ENCODE data around the gene ST3GAL3. TPM values are rescaled to one million over a fixed set of nuclear protein-coding genes. Genes with fewer than 3 reads are reported as not detected.

ST3GAL3 gene
- total RNA-seq, 1 donor from 2014 or later, result 13.6 TPM

DNA sequence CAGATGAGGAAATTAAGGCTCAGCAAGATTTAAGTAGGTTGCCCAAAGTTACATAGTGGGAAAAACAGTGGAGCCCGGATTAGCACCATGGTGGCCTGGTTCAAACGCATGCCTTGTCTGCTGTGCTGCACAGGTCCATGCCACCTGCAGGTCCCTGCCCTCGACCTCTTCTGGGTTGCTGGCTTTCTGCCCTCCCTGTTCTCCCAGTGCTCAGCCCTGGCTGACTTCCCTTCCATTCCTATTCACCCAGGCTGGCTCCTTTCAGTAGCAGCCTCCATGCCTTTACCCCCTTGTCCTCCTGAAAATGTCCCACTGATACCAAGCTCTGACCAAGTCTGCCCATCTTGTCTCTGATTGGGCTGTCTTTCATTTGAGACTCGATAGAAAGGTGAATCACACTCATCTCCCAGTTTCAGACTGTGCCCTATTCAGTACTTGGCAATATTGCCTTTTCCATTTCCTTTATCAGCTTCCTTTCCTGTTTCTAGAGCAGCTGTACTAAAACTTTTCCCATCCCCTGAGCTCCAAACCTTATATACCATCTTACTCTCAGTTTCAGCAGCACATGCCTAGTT lies 75.8 kb downstream of the ST3GAL3 start:
- Mint-ChIP-seq H3K4me1 (peaks cover 9% of the 10 kb centered on the region), H3K9me3 (peaks cover 16% of the 10 kb centered on the region), H3K36me3 (peaks cover 21% of the 10 kb centered on the region), H3K27me3 (ENCODE audit: insufficient read depth, low read depth) (no peaks in the 10 kb centered on the region), H3K27ac (no peak overlapping the region), H3K4me3 (no peak overlapping the region)
- Histone ChIP-seq H2AFZ (replicated peaks) (no peak overlapping the region), H3K4me1 (peaks cover 21% of the 10 kb centered on the region), H4K20me1 (ENCODE audit: low read depth) (peaks cover 4% of the 10 kb centered on the region), H3K9ac (no peak overlapping the region), H3K79me2 (ENCODE audit: low read depth) (no peaks in the 10 kb centered on the region), H3K4me3 (no peak overlapping the region), H3F3A (ENCODE audit: low read depth) (no peaks in the 10 kb centered on the region), H3K4me2 (no peak overlapping the region), H3K36me3 (no peaks in the 10 kb centered on the region), H3K27me3 (no peaks in the 10 kb centered on the region), H3K27ac (no peak overlapping the region), H3K9me3 (ENCODE audit: low read depth) (peaks cover 4% of the 10 kb centered on the region)
- DNase-seq (ENCODE audit: low spot score), result no peak
- TF ChIP-seq, protein P1, sequence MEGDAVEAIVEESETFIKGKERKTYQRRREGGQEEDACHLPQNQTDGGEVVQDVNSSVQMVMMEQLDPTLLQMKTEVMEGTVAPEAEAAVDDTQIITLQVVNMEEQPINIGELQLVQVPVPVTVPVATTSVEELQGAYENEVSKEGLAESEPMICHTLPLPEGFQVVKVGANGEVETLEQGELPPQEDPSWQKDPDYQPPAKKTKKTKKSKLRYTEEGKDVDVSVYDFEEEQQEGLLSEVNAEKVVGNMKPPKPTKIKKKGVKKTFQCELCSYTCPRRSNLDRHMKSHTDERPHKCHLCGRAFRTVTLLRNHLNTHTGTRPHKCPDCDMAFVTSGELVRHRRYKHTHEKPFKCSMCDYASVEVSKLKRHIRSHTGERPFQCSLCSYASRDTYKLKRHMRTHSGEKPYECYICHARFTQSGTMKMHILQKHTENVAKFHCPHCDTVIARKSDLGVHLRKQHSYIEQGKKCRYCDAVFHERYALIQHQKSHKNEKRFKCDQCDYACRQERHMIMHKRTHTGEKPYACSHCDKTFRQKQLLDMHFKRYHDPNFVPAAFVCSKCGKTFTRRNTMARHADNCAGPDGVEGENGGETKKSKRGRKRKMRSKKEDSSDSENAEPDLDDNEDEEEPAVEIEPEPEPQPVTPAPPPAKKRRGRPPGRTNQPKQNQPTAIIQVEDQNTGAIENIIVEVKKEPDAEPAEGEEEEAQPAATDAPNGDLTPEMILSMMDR (IDR thresholded peaks at IDR 0.05), result no peak
- TF ChIP-seq EZH2phosphoT487 (IDR thresholded peaks at IDR 0.05), result no peak
- no peak for TF ChIP-seq EZH2 (IDR thresholded peaks at IDR 0.05)

DNA sequence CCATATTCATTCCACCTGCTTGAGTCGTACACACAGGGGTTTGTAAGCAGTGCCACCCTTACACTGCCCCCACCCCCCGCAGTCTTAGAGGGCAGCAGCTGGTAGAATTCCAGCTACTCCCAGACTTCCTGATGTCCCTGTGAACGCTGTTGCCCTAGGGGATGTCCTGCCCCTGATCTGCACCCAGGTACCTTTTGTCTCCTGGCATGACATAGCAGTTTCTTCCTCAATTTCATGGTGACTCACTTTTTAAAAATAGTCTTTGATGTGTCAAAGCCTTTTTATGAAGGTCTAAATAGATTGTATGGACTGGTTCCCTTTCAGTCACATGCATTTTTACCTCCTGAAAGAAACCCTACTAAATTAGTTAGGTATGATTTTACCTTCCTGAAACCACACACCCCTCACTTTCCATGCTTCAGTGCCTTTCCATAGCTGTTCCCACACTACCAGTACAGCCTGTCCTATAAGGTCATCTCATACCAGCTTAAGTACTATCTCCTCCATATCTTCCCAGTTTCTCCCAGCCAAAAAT lies 76.4 kb downstream of the ST3GAL3 start:
- no peaks in the 10 kb centered on the region for H3K36me3 ChIP-seq
- Mint-ChIP-seq H3K27me3 (ENCODE audit: insufficient read depth, low read depth) (no peaks in the 10 kb centered on the region), H3K9me3 (peaks cover 16% of the 10 kb centered on the region), H3K4me1 (peaks cover 9% of the 10 kb centered on the region), H3K36me3 (peaks cover 21% of the 10 kb centered on the region), H3K27ac (no peak overlapping the region), H3K4me3 (no peak overlapping the region)
- no peaks in the 10 kb centered on the region for H3K79me2 ChIP-seq (ENCODE audit: low read depth)
- H3K9me3 ChIP-seq (ENCODE audit: low read depth), result peaks cover 4% of the 10 kb centered on the region
- H3F3A ChIP-seq (ENCODE audit: low read depth), result no peaks in the 10 kb centered on the region
- H3K9ac ChIP-seq, result no peak overlapping the region
- H3K4me3 ChIP-seq, result no peak overlapping the region
- H3K27ac ChIP-seq, result no peak overlapping the region
- no peak for TF ChIP-seq EZH2phosphoT487 (IDR thresholded peaks at IDR 0.05)
- DNase-seq (ENCODE audit: low spot score), result no peak
- no peak overlapping the region for H3K4me2 ChIP-seq
- H3K27me3 ChIP-seq, result no peaks in the 10 kb centered on the region
- H2AFZ ChIP-seq (replicated peaks), result no peak overlapping the region
- peaks cover 4% of the 10 kb centered on the region for H4K20me1 ChIP-seq (ENCODE audit: low read depth)
- H3K4me1 ChIP-seq, result peaks cover 21% of the 10 kb centered on the region

DNA sequence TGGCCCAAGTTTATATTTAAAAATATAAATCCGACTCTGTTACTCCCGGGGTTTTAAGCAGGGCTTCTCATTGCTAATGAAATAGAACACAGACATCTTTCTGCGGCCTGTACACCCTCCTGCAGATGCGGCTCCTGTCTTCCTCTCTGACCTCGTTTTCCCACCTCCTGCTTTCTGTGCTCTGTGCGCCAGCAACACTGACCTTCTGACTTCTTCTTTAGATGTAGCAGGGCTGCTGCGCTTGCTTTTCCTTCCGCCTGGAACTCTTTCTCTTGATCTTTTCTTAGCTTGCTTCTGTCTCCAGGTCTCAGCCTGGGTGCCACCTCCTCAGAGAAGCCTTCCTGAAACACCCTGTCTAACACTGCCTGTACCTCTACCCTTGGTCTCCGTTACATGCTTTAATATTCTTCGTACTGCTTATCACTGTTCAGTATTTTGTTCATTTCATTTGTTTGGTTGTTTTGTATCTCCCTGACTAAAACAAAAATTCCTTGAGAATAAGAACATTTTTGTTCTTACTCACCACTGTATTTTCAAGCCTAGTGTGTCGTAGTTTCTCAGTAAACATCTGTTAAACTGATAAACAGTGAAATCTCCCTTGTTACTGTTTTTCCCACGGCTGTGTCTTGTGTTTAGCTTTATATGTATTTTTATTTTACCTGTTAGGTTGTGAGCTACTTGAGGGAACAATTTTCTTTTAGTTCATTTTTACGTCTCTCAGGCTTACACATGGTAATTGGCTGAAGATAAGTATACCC lies 79.0 kb downstream of the ST3GAL3 start:
- no peaks in the 10 kb centered on the region for H3K9me3 ChIP-seq (ENCODE audit: low read depth)
- H3K27ac Mint-ChIP-seq, result no peak overlapping the region
- peaks cover 5% of the 10 kb centered on the region for H3K36me3 Mint-ChIP-seq
- H3K36me3 ChIP-seq, result no peaks in the 10 kb centered on the region
- H3F3A ChIP-seq (ENCODE audit: low read depth), result no peaks in the 10 kb centered on the region
- H3K27me3 Mint-ChIP-seq (ENCODE audit: insufficient read depth, low read depth), result peaks cover 2% of the 10 kb centered on the region
- peaks cover 9% of the 10 kb centered on the region for H3K4me1 Mint-ChIP-seq
- no peak overlapping the region for H3K4me3 ChIP-seq
- H3K79me2 ChIP-seq (ENCODE audit: low read depth), result peaks cover 4% of the 10 kb centered on the region
- H2AFZ ChIP-seq (replicated peaks), result no peak overlapping the region
- H3K27ac ChIP-seq, result no peak overlapping the region
- no peak overlapping the region for H3K9ac ChIP-seq
- H3K4me3 Mint-ChIP-seq, result no peak overlapping the region
- peaks cover 15% of the 10 kb centered on the region for H3K4me1 ChIP-seq
- TF ChIP-seq, protein P1 (IDR thresholded peaks at IDR 0.05), result no peak
- no peak for TF ChIP-seq EZH2phosphoT487 (IDR thresholded peaks at IDR 0.05)
- no peak for TF ChIP-seq EZH2 (IDR thresholded peaks at IDR 0.05)
- H3K4me2 ChIP-seq, result no peak overlapping the region
- no peaks in the 10 kb centered on the region for H3K9me3 Mint-ChIP-seq
- no peaks in the 10 kb centered on the region for H3K27me3 ChIP-seq
- H4K20me1 ChIP-seq (ENCODE audit: low read depth), result peaks cover 4% of the 10 kb centered on the region
- DNase-seq (ENCODE audit: low spot score), result no peak

GRCh38 chr1:43786960-43787359 lies 79.6 kb downstream of the ST3GAL3 start:
- peaks cover 4% of the 10 kb centered on the region for H3K79me2 ChIP-seq (ENCODE audit: low read depth)
- no peak overlapping the region for H3K4me3 ChIP-seq
- H3K27ac Mint-ChIP-seq, result no peak overlapping the region
- no peaks in the 10 kb centered on the region for H3K9me3 Mint-ChIP-seq
- H3K27me3 ChIP-seq, result no peaks in the 10 kb centered on the region
- H3F3A ChIP-seq (ENCODE audit: low read depth), result no peaks in the 10 kb centered on the region
- no peaks in the 10 kb centered on the region for H3K36me3 ChIP-seq
- H3K27ac ChIP-seq, result no peak overlapping the region
- peaks cover 4% of the 10 kb centered on the region for H4K20me1 ChIP-seq (ENCODE audit: low read depth)
- no peaks in the 10 kb centered on the region for H3K9me3 ChIP-seq (ENCODE audit: low read depth)
- peaks cover 6% of the 10 kb centered on the region for H3K4me1 Mint-ChIP-seq
- TF ChIP-seq EZH2 (IDR thresholded peaks at IDR 0.05) (no peak), EZH2phosphoT487 (IDR thresholded peaks at IDR 0.05) (no peak)
- TF ChIP-seq, protein P1 (IDR thresholded peaks at IDR 0.05), result no peak
- no peak for DNase-seq (ENCODE audit: low spot score)
- no peak overlapping the region for H2AFZ ChIP-seq (replicated peaks)
- H3K4me2 ChIP-seq, result no peak overlapping the region
- no peak overlapping the region for H3K9ac ChIP-seq
- H3K4me1 ChIP-seq, result peaks cover 9% of the 10 kb centered on the region
- H3K27me3 Mint-ChIP-seq (ENCODE audit: insufficient read depth, low read depth), result peaks cover 2% of the 10 kb centered on the region
- H3K4me3 Mint-ChIP-seq, result no peak overlapping the region
- peaks cover 5% of the 10 kb centered on the region for H3K36me3 Mint-ChIP-seq
